IPS-20b (cell line): Measurements from ENCODE around the gene MYOC.
"Not testable (repeated sequence)": the region's sequence is repeated elsewhere in the genome, so short reads cannot be mapped to it uniquely, and the experiment has no call there.

Experiments
- H3K27ac ChIP-seq: one replicate; pipeline ENCODE4 v1.5.1; 2013; ENCODE audit warnings: low read length
- H3K27me3 ChIP-seq: 2 replicates; pipeline ENCODE4 v1.6.1; 2013; ENCODE audit warnings: mild to moderate bottlenecking, low read length, inconsistent platforms; ENCODE audit not compliant: insufficient read depth
- H3K36me3 ChIP-seq: 2 replicates; pipeline ENCODE4 v1.6.1; 2013; ENCODE audit warnings: low read depth, mild to moderate bottlenecking, inconsistent platforms, low read length, moderate library complexity; ENCODE audit not compliant: insufficient read depth
- H3K4me1 ChIP-seq: 2 replicates; pipeline ENCODE4 v1.6.1; 2013; ENCODE audit warnings: mild to moderate bottlenecking, control low read depth, inconsistent platforms, low read length, moderate library complexity; ENCODE audit not compliant: insufficient read depth
- H3K4me3 ChIP-seq: 2 replicates; pipeline ENCODE4 v1.5.1; 2013; ENCODE audit warnings: mild to moderate bottlenecking, low read length, inconsistent platforms
- H3K9ac ChIP-seq: 2 replicates; pipeline ENCODE4 v1.6.1; 2013; ENCODE audit warnings: low read depth, mild to moderate bottlenecking, inconsistent platforms, low read length, moderate library complexity
- H3K9me3 ChIP-seq: 2 replicates; pipeline ENCODE4 v1.6.1; 2013; ENCODE audit warnings: mild to moderate bottlenecking, low read depth, low read length, inconsistent platforms; ENCODE audit not compliant: insufficient read depth

MYOC gene

DNA sequence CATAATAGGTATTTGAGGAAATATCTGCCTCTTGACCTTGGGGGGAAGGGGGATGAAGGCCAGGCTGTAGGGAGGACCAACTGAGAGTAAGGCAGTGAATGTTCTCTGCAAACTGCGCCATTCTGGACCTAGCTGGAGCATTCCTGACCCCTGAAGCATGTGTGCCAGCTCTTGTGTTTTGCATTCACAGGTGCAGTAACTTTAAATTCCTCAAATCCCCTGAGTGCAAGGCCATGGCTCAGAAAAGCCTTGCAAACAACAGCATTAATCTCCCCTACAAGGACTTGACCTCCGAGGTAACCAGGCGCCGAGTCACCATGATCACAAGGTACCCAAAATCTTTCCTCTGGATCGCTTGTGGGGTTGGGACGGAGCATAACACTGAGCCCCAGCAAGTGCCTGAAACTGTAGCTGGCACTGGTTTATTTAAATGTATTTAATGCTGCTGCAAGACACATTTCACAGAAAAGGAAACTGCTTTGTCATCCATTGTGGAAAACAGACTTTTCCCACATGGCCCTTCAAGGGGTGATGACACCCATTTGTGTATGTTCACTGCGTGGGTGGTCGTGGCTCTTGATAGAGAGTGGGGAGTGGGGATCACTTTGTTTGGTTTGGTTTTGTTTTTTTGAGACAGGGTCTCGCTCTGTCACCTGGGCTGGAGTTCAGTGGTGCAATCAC is 28.7 kb downstream of the MYOC start:
- H3K4me3 ChIP-seq = no peak overlapping the region
- no peaks in the 10 kb centered on the region for H3K27me3 ChIP-seq
- H3K36me3 ChIP-seq = no peaks in the 10 kb centered on the region
- no peak overlapping the region for H3K9ac ChIP-seq
- no peaks in the 10 kb centered on the region for H3K9me3 ChIP-seq
- no peak overlapping the region for H3K27ac ChIP-seq
- 0 out of 2 replicates have a peak, but pooled peaks cover 2% of the 10 kb centered on the region for H3K4me1 ChIP-seq

DNA sequence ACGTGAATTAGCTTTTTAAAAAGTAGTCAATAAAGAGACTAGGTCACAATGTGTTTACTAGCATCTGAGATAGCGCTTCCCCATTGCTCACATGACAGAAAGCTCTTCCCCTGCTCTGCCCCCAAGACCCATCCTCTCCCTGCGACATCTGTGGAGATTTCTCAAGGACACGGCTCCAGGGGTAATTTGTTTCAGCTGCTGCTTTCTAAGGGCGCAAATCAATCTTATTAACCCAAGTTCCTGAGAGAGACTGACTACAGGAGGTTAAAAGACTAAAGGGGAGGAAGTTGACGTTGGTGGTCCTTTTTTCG is 30.4 kb downstream of the MYOC start, which contains the start of gene MYOCOS:
TSS of gene MYOCOS (plus strand) at position 92 of the 311 bp plus-strand sequence. CDS start 1,641 bp downstream, outside the sequence.
- H3K27ac ChIP-seq = no peak within 1 kb of the TSS
- H3K9me3 ChIP-seq = no peaks in the 10 kb centered on the region
- H3K27me3 ChIP-seq = no peaks in the 10 kb centered on the region
- H3K9ac ChIP-seq = no peak within 1 kb of the TSS
- H3K4me1 ChIP-seq = 0 out of 2 replicates have a peak, but pooled peaks cover 2% of the 10 kb centered on the region
- no peaks in the 10 kb centered on the region for H3K36me3 ChIP-seq
- H3K4me3 ChIP-seq = no peak within 1 kb of the TSS

- H3K4me3 ChIP-seq = no peak overlapping the region
- H3K36me3 ChIP-seq = no peaks in the 10 kb centered on the region
- no peak overlapping the region for H3K27ac ChIP-seq
- no peaks in the 10 kb centered on the region for H3K9me3 ChIP-seq
- H3K9ac ChIP-seq = no peak overlapping the region
- H3K4me1 ChIP-seq = no peaks in the 10 kb centered on the region
- H3K27me3 ChIP-seq = no peaks in the 10 kb centered on the region
Measured at GRCh38 chr1:171616586-171616985, 35.9 kb downstream of the MYOC start.

DNA sequence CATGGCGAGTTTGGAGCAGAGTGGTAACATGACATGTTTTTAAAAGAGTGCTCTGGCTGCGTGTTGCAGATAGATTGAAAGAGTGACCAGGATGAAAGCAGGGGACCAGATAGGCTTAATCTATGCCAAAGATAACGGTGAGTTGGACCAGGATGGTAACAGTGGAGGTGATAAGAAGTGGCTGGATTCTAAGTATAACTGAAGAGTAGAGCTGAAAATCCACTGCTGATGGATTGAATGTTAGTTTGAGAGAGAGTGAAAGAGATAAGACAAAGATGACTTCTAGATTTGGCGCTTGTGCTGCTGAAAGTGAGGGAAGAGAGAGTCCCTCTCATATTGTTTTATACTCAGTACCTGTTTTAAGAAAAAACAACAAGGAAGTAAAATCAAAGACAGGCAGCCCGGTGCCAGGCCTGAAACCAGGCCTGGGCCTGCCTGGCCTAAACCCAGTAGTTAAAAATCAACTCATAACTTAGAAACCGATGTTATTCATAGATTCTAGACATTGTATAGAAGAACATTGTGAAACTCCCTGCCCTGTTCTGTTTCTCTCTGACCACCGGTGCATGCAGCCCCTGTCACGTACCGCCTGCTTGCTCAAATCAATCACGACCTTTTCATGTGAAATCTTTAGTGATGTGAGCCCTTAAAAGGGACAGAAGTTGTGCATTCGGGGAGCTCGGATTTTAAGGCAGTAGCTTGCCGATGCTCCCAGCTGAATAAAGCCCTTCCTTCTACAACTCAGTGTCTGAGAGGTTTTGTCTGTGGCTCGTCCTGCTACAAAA is 37.2 kb downstream of the MYOC start:
- not testable (repeated sequence) for H3K4me3 ChIP-seq, H3K4me1 ChIP-seq, H3K9ac ChIP-seq, H3K9me3 ChIP-seq, H3K27me3 ChIP-seq, H3K27ac ChIP-seq, H3K36me3 ChIP-seq

DNA sequence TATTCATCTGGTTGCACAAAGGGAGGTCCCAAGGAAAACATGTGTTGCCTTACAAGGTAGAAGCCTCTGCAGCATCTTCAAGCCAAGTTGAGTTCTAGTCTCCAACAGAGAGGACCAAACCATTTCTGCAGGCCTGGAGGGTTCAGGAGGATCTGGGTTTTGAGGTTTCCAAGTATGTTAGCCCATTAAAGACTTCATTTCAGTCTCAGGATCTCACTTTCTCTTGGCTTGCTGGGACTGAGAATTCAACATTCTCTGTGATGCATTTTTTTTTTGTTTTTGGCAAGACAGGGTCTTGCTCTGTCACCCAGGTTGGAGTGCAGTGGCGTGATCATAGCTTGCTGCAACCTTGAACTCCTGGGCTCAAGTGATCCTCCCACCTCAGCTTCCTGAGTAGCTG is 39.2 kb downstream of the MYOC start:
- no peaks in the 10 kb centered on the region for H3K9me3 ChIP-seq
- H3K36me3 ChIP-seq = no peaks in the 10 kb centered on the region
- no peak overlapping the region for H3K9ac ChIP-seq
- H3K27ac ChIP-seq = no peak overlapping the region
- no peak overlapping the region for H3K4me3 ChIP-seq
- no peaks in the 10 kb centered on the region for H3K4me1 ChIP-seq
- no peaks in the 10 kb centered on the region for H3K27me3 ChIP-seq

GRCh38 chr1:171611306-171611705 is 41.2 kb downstream of the MYOC start:
- no peak overlapping the region for H3K27ac ChIP-seq

GRCh38 chr1:171610385-171610784 is 42.1 kb downstream of the MYOC start:
- Histone ChIP-seq H3K27ac (no peak overlapping the region), H3K36me3 (no peaks in the 10 kb centered on the region), H3K4me1 (no peaks in the 10 kb centered on the region), H3K4me3 (no peak overlapping the region), H3K9me3 (no peaks in the 10 kb centered on the region), H3K27me3 (no peaks in the 10 kb centered on the region), H3K9ac (no peak overlapping the region)

More at GRCh38 chr1:171611306-171611705, 41.2 kb downstream of the MYOC start:
- H3K4me1 ChIP-seq = no peaks in the 10 kb centered on the region
- no peak overlapping the region for H3K4me3 ChIP-seq
- no peak overlapping the region for H3K9ac ChIP-seq
- H3K36me3 ChIP-seq = no peaks in the 10 kb centered on the region
- H3K27me3 ChIP-seq = no peaks in the 10 kb centered on the region
- no peaks in the 10 kb centered on the region for H3K9me3 ChIP-seq

GRCh38 chr1:171606402-171606941 is 46.0 kb downstream of the MYOC start:
- Histone ChIP-seq H3K27me3 (no peaks in the 10 kb centered on the region), H3K4me1 (no peaks in the 10 kb centered on the region), H3K27ac (no peak overlapping the region), H3K36me3 (no peaks in the 10 kb centered on the region), H3K9ac (no peak overlapping the region), H3K9me3 (no peaks in the 10 kb centered on the region), H3K4me3 (no peak overlapping the region)

DNA sequence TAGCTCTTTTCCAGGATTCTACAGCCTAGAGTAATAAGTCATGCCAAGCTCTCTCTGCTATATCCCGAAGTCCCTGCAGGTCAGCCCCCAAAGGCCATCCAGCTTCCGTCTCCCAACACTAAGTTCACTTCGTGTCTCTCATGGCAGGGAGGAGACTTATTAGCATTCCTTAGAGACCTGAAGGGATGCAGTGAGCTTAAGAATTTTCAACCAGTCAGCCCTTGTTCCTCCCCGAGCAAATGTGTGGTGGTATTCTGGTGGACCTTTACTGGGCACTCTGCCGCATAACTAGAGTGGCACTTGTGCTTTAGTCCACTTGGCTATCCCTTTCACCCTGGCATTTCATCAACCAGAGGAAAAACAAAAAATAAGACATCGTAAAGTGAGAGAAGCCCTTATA is 49.4 kb downstream of the MYOC start:
- not testable (repeated sequence) for H3K4me1 ChIP-seq, H3K4me3 ChIP-seq, H3K9ac ChIP-seq, H3K27ac ChIP-seq, H3K9me3 ChIP-seq, H3K36me3 ChIP-seq, H3K27me3 ChIP-seq

GRCh38 chr1:171600862-171601261 is 51.6 kb downstream of the MYOC start:
- no peaks in the 10 kb centered on the region for H3K36me3 ChIP-seq
- H3K9ac ChIP-seq = no peak overlapping the region
- no peak overlapping the region for H3K27ac ChIP-seq
- no peaks in the 10 kb centered on the region for H3K4me1 ChIP-seq
- H3K27me3 ChIP-seq = no peaks in the 10 kb centered on the region
- H3K4me3 ChIP-seq = no peak overlapping the region
- H3K9me3 ChIP-seq = no peaks in the 10 kb centered on the region

DNA sequence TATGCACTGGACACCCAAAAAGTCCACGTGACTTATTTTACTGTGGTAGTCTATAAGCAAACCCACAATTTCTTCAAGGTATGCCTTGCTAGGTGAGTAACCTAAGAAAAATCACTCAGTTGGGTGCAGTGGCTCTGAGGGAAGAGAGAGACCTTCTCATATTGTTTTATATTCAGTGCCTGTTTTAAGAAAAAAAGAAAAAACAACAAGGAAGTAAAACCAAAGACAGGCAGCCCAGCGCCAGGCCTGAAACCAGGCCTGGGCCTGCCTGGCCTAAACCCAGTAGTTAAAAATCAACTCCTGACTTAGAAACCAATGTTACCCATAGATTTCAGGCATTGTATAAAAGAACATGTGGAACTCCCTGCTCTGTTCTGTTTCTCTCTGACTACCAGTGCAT is 52.2 kb downstream of the MYOC start:
- H3K27me3 ChIP-seq, H3K27ac ChIP-seq, H3K9ac ChIP-seq, H3K4me1 ChIP-seq, H3K9me3 ChIP-seq, H3K4me3 ChIP-seq, H3K36me3 ChIP-seq: not testable (repeated sequence)

GRCh38 chr1:171597203-171597602 is 55.3 kb downstream of the MYOC start:
- Histone ChIP-seq H3K4me3 (no peak overlapping the region), H3K27ac (no peak overlapping the region), H3K9ac (no peak overlapping the region), H3K36me3 (peaks cover 13% of the 10 kb centered on the region), H3K9me3 (no peaks in the 10 kb centered on the region), H3K4me1 (no peaks in the 10 kb centered on the region), H3K27me3 (no peaks in the 10 kb centered on the region)
